ENCODE results near the gene DIRAS2.
"Not testable (repeated sequence)": the region's sequence is repeated elsewhere in the genome, so short reads cannot be mapped to it uniquely, and the experiment has no call there.

The DIRAS2 gene

GRCh38 chr9:90642570-90643539 lies at the start of gene DIRAS2:
Gene DIRAS2, minus strand, starts transcription at chr9:90642824. Its CDS starts 28,997 bp downstream, at chr9:90613827.
- FAIRE-seq = peak; percentile 95

- no peak for FAIRE-seq
Measured at GRCh38 chr9:90684736-90685135, 42.1 kb upstream of the DIRAS2 start.

- no peak for FAIRE-seq
Measured at GRCh38 chr9:90684106-90684505, 41.5 kb upstream of the DIRAS2 start.

GRCh38 chr9:90680534-90680933 lies 37.9 kb upstream of the DIRAS2 start:
- FAIRE-seq = no peak

- no peak for FAIRE-seq
Measured at GRCh38 chr9:90665072-90665471, 22.4 kb upstream of the DIRAS2 start.

GRCh38 chr9:90659650-90660364 lies 17.2 kb upstream of the DIRAS2 start:
- FAIRE-seq = no peak

- no peak for FAIRE-seq
Measured at GRCh38 chr9:90658783-90659182, 16.2 kb upstream of the DIRAS2 start.

- no peak for FAIRE-seq
Measured at GRCh38 chr9:90658181-90658580, 15.6 kb upstream of the DIRAS2 start.

- not testable (repeated sequence) for FAIRE-seq
Measured at GRCh38 chr9:90656876-90657275, 14.3 kb upstream of the DIRAS2 start.

GRCh38 chr9:90651246-90651645 lies 8.6 kb upstream of the DIRAS2 start:
- FAIRE-seq = no peak

- no peak for FAIRE-seq
Measured at GRCh38 chr9:90647843-90648242, 5.2 kb upstream of the DIRAS2 start.

GRCh38 chr9:90645721-90646120 lies 3.1 kb upstream of the DIRAS2 start:
- no peak for FAIRE-seq

GRCh38 chr9:90641884-90642487 lies 638 bp downstream of the DIRAS2 start:
- no peak for FAIRE-seq

GRCh38 chr9:90641086-90641485 lies 1.5 kb downstream of the DIRAS2 start:
- FAIRE-seq = no peak

GRCh38 chr9:90640361-90640760 lies 2.3 kb downstream of the DIRAS2 start:
- FAIRE-seq = no peak

GRCh38 chr9:90637626-90638025 lies 5.0 kb downstream of the DIRAS2 start:
- no peak for FAIRE-seq

- no peak for FAIRE-seq
Measured at GRCh38 chr9:90632647-90633207, 9.9 kb downstream of the DIRAS2 start.

GRCh38 chr9:90631964-90632363 lies 10.7 kb downstream of the DIRAS2 start:
- no peak for FAIRE-seq

- FAIRE-seq = no peak
Measured at GRCh38 chr9:90629991-90630390, 12.6 kb downstream of the DIRAS2 start.

- no peak for FAIRE-seq
Measured at GRCh38 chr9:90629354-90629753, 13.3 kb downstream of the DIRAS2 start.

GRCh38 chr9:90616806-90617205 lies 25.8 kb downstream of the DIRAS2 start:
- FAIRE-seq = no peak

- FAIRE-seq = no peak
Measured at GRCh38 chr9:90613502-90613901, 29.1 kb downstream of the DIRAS2 start.

- no peak for FAIRE-seq
Measured at GRCh38 chr9:90612957-90613356, 29.7 kb downstream of the DIRAS2 start.

Data from islet of Langerhans (tissue), 1 donor.